HS-27A (cell line): Measurements from ENCODE around the gene NYAP1.
"Not testable (repeated sequence)": the region's sequence is repeated elsewhere in the genome, so short reads cannot be mapped to it uniquely, and the experiment has no call there.

Experiments
- DNase-seq: peaks from one replicate; pipeline ENCODE4 v3.0.0-alpha.2; 2012; ENCODE audit warnings: low read depth, missing footprints

NYAP1 gene

GRCh38 chr7:100483722-100484672 lies at the start of gene NYAP1:
TSS of gene NYAP1 (plus strand) at chr7:100483927. CDS start at chr7:100485312, 1,385 bp downstream.
- DNase-seq: no peak

- no peak for DNase-seq
Observed at GRCh38 chr7:100434297-100435144, 49.2 kb upstream of the NYAP1 start.

DNA sequence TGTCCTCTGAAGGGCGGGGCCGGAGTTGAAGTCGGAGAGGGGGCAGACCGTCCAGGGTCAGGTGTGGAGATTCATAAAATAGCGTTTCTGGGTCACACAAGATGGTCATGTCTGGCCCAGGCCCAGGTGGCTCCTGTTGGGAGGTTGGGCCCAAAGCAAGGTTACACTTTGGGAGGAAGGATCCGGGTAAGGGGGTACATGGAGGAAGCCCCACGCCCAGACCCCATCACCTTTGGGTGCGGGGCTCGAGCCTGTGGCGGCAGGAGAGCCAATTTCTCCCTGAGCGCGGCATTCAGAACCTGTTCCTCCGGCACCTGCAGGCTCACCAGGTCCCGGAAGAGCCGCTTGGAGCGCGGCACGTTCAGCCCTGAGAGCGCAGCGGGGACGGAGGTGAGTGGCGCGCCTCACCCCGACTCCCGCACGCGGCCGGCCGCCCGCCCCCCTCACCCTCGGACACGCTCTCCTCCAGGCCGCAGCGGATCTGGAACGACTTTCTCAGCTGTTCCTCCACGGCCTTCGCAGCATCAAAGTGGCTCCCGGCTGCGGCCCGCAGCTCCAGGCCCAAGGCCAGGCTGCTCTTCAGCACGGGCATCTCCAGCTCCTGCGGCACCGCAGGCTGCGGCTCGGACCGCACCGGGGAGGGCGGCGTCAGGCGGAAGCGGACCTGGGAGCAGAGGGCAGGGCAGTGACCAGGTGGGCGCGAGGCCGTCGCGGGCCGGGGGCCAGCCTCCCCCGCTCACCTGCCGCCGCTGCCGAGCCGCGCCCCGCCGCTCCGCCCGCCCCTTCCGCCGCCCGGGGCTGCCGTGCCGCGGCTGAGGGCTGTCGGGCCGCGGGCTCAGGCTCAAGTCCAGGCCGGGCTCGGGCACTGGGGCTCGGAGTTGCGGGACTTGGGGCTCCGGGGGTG lies 48.1 kb upstream of the NYAP1 start:
- DNase-seq: no peak

DNA sequence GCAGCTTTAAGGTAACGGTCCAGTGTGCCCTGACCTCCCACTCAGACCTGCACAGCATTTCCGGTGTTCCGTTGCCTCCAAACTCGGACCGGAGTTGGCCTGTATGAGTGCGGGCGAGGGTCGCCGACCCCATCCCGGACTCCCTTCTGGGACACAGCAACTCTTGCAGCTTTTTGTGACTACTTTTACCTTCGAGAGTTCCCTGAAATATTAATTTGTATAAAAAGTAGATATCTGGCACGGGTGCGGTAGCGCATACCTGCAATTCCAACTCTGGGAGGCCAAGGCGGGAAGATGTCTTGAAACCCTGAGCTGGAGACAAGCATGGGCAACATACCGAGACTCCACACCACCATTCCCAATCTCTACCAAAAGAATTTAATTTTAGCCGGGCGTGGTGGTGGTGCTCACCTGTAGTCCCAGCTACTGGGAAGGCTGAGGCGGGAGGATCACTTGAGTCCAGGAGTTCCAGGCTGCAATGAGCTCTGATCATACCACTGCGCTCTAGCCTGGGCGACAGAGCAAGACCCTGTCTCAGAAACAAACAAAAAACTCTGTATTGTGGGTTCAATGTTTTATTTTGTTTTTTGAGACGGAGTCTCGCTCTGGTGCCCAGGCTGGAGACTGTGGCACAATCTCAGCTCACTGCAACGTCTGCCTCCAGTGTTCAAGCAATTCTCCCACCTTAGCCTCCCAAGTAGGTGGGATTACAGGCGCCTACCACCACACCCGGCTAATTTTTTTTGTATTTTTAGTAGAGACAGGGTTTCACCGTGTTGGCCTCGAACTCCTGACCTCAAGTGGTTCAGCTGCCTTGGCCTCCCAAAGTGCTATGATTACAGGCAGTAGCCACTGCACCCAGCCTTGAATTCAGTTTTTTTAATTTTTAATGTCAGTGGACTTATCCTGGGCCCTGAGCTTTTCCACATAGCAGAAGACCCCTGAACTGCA lies 46.3 kb upstream of the NYAP1 start:
- DNase-seq: no peak

- no peak for DNase-seq
Observed at GRCh38 chr7:100438172-100438571, 45.6 kb upstream of the NYAP1 start.

- DNase-seq: not testable (repeated sequence)
Observed at GRCh38 chr7:100438731-100439130, 45.0 kb upstream of the NYAP1 start.

DNA sequence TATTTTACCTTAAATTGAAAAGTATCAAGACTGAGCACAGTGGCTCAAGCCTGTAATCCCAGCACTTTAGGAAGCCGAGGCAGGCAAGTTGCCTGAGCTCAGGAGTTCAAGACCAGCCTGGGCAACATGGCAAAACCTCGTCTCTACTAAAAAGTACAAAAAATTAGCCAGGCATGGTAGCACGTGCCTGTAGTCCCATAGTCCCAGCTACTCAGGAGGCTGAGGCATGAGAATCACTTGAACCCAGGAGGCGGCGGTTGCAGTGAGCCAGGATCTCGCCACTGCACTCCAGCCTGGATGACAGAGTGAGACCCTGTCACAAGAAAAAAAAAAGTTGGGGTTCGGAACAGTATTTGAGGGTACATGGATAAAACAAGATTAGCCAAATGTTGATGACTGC lies 44.5 kb upstream of the NYAP1 start:
- DNase-seq: not testable (repeated sequence)

DNA sequence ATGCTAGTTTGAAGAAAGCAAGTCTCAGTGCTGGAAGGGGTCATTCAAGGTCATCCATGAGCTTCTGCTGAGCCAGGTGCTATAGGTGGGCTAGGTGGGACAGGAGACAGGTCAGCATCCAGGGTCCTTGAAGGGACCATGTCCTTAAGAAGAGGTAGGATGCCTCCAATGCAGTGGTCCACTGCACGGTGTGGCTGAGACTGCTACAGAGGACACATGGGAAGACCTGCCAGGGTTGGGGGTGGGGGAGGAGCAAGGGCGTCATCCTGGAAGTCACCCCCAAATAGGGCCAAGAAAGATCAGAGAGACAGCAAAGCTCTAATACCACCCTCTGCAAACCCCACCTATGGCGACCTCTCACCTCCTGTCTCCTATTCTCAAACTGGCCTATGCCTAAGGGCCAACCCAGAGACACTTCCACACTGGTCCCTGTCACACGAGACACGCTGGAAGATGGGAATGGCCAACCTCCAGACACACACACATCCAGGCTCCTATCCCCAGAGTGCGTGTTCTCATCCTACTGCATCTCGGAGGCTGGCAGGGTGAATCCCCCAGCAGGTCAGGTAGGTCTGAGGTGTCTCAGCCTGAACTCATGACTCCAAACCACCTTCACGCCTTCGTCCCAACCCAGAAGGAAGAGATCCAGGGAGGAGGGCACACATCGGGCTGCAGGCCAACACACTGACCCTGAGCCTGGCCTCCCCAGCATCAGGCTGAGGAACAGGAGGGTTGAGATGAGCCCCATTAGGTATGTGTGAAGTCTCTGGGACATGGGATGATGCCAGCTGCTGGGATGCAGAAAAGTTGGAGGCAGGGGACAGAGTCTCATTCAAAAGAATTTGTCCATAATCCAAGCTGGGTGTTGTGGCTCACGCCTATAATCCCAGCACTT lies 41.8 kb upstream of the NYAP1 start:
- no peak for DNase-seq

DNA sequence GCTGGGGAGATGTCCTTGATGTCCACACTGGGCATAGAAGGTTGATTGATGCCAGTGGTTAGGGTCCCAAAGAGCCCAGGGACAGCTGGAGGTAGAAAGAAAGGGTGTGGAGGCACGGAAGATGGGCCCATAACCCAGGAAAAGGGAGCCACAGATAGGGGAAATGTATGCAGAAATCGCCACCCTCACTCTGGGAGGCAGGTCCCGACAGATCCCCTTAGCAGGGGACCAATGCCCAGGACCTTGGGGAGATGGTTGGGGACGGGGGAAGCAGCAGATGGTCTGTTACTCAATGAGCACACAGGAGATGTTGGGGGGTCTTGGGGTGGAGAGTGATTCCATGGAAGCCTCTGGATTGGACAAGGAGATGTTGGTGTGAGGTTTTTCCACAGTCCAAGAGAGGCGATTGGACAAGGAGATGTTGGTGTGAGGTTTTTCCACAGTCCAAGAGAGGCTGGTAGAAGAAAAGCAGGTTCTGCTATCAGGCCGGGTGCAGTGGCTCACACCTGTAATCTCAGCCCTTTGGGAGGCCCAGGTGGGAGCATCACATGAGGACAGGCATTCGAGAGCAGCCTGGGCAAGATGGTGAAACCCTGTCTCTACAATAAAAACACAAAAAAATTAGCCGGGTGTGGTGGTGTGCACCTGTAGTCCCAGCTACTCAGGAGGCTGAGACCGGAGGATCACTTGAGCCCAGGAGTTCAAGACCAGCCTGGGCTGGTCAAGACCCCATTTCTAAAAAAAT lies 40.5 kb upstream of the NYAP1 start:
- no peak for DNase-seq

GRCh38 chr7:100444311-100445278 lies 39.1 kb upstream of the NYAP1 start:
- DNase-seq: no peak

DNA sequence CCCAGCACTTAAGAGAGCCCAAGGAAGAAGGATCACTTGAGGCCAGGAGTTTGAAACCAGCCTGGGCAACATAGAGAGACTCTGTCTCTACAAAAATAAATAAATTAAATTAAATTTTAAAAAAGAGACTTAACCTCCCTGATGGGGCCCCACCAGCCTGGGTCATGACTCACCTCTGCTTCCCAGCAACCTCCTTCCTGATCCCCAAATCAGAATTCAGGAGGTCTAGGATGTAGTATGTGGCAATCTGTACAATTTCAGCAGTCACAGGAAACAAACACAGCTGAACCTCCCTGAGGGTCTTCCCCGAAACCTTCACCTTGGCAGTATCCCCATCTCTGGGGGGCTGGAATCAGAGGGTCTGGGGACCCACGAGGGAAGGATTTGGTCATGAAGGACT lies 37.7 kb upstream of the NYAP1 start:
- no peak for DNase-seq

DNA sequence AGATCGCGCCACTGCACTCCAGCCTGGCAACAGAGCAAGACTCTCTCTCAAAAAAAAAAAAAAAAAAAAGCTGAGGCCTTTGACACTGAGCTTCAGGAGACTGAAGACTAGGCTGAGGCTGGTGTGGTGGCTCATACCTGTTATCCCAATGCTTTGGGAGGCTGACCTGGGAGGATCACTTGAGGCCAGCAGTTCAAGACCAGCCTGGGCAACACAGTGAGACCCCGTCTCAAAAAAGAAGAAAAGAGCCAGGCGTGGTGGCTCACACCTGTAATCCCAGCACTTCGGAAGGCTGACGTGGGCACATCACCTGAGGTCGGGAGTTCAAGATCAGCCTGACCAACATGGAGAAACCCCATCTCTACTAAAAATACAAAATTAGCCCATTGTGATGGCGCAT lies 36.4 kb upstream of the NYAP1 start:
- DNase-seq: not testable (repeated sequence)

GRCh38 chr7:100449190-100449795 lies 34.4 kb upstream of the NYAP1 start:
- no peak for DNase-seq

GRCh38 chr7:100452513-100452912 lies 31.2 kb upstream of the NYAP1 start:
- DNase-seq: no peak

DNA sequence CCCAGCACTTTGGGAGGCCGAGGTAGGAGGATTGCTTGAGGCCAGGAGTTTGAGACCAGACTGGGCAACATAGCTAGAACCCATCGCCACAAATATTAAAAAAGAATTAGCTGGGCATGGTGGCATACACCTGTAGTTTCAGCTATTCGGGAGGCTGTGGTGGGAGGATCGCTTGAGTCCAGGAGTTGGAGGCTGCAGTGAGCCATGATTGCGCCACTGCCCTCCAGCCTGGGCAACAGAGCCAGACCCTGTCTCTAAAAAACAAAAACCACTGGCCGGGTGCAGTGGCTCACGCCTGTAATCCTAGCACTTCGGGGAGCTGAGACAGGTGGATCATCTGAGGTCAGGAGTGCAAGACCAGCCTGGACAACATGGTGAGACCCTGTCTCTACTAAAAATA lies 29.9 kb upstream of the NYAP1 start:
- not testable (repeated sequence) for DNase-seq

DNA sequence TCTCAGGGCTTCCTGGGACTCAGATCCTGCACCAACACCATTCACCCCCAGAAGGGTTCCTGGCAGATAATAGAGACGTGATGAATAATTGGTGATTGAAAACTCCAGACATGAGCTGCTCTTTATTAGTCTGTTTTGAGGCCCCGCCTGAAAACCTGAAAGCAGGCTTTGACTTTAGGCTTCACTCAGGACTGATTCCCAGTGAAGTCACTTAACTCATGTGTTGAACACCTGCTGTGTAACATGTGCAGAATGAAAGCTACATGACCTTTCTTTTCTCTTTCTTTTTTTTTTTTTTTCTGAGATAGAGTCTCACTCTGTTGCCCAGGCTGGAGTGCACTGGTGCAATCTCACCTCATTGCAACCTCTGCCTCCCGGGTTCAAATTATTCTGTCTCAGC lies 28.5 kb upstream of the NYAP1 start:
- DNase-seq: no peak

DNA sequence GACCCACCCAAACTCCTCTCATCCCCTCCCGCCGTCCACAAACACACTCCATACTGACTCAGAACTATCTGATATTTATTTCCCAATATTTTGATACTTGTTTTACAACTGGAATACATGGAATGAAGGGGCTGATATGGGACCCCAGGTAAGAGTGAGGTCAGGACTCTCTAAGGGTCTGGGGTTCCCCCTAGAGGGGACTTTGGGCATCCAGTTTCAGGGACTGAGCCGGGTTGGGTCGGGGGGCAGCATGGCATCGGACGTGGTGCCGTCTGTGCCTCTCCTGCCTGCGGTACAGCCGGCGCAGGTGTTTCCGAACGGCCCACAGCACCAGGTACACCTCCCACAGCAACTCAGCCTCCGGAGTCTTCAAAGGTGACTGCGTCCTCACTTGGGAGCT lies 27.2 kb upstream of the NYAP1 start:
- no peak for DNase-seq
